HepG2 (cell line): ENCODE data around the gene SH3PXD2A. TPM values are rescaled to one million over a fixed set of nuclear protein-coding genes. Genes with fewer than 3 reads are reported as not detected.

Experiments
- ARID5B ChIP-seq: IDR thresholded peaks from 2 replicates; pipeline ENCODE4 v1.4.0; 2020; ENCODE audit warnings: mild to moderate bottlenecking, missing genetic modification reagents
- IRX3 ChIP-seq: sonication (generic); formaldehyde crosslinking; IDR thresholded peaks from 2 replicates; pipeline ENCODE4 v1.8.1; 2023; ENCODE audit warnings: mild to moderate bottlenecking, low read depth, missing genetic modification reagents, borderline replicate concordance
- JUND ChIP-seq: sonication (generic); formaldehyde crosslinking; IDR thresholded peaks from 2 replicates; pipeline ENCODE4 v1.8.0; 2022; ENCODE audit warnings: mild to moderate bottlenecking, missing genetic modification reagents
- MTA1 ChIP-seq: sonication (generic); formaldehyde crosslinking; IDR thresholded peaks from 2 replicates; pipeline ENCODE4 v1.4.0; 2020; ENCODE audit warnings: missing genetic modification reagents, mild to moderate bottlenecking, borderline replicate concordance
- NCOA2 ChIP-seq: sonication (generic); formaldehyde crosslinking; IDR thresholded peaks from 2 replicates; pipeline ENCODE4 v1.8.0; 2022; ENCODE audit warnings: inconsistent platforms
- NCOR1 ChIP-seq: fragments of 200-600 bp; sonication (generic); IDR thresholded peaks from 2 replicates; pipeline ENCODE4 v1.7.0; 2017; ENCODE audit warnings: antibody characterized with exemption, low read length, borderline replicate concordance
- POGK ChIP-seq: sonication (generic); formaldehyde crosslinking; conservative IDR thresholded peaks from 2 replicates; pipeline ENCODE4 v1.8.0; 2022; ENCODE audit warnings: mild to moderate bottlenecking, moderate library complexity, missing genetic modification reagents
- SATB2 ChIP-seq: sonication (generic); formaldehyde crosslinking; IDR thresholded peaks from 2 replicates; pipeline ENCODE4 v1.5.0; 2020; ENCODE audit warnings: missing genetic modification reagents
- SCMH1 ChIP-seq: sonication (generic); formaldehyde crosslinking; IDR thresholded peaks from 2 replicates; pipeline ENCODE4 v1.9.0; 2021; ENCODE audit warnings: missing genetic modification reagents, mild to moderate bottlenecking, borderline replicate concordance
- SP5 ChIP-seq: IDR thresholded peaks from 2 replicates; pipeline ENCODE4 v1.6.1; 2016; ENCODE audit warnings: low read depth, borderline replicate concordance
- ZBTB4 ChIP-seq: sonication (generic); formaldehyde crosslinking; IDR thresholded peaks from 2 replicates; pipeline ENCODE4 v1.4.0; 2020; ENCODE audit warnings: missing genetic modification reagents, mild to moderate bottlenecking, borderline replicate concordance
- ZMAT5 ChIP-seq: sonication (generic); formaldehyde crosslinking; IDR thresholded peaks from 2 replicates; pipeline ENCODE4 v1.5.0; 2020; ENCODE audit warnings: mild to moderate bottlenecking, low read depth, missing genetic modification reagents, borderline replicate concordance
- ZNF124 ChIP-seq: sonication (generic); formaldehyde crosslinking; IDR thresholded peaks from 2 replicates; pipeline ENCODE4 v1.4.0; 2020; ENCODE audit warnings: missing genetic modification reagents
- ZNF496 ChIP-seq: sonication (generic); formaldehyde crosslinking; IDR thresholded peaks from 2 replicates; pipeline ENCODE4 v1.8.1; 2023; ENCODE audit warnings: mild to moderate bottlenecking, moderate library complexity, missing genetic modification reagents; ENCODE audit not compliant: insufficient replicate concordance
- ZNF788 ChIP-seq: sonication (generic); formaldehyde crosslinking; IDR thresholded peaks from 2 replicates; pipeline ENCODE4 v1.5.0; 2020; ENCODE audit warnings: mild to moderate bottlenecking, missing genetic modification reagents, borderline replicate concordance
- polyA plus RNA-seq, 8 experiments: library from polyadenylated mRNA; depleted of rRNA in 3 of 8; stranded (reverse) in 7 of 8; unstranded in 1 of 8; fragments of >200 nt; fragmentation: Illumina TruSeq in 4 of 8; extraction: Trizol in 4 of 8; gene quantifications; 2 replicates each; pipeline versions ENCODE4 v1.2.1 to v1.2.3, GENCODE V29; 2011 to 2016; ENCODE audit warnings: low read depth in 4 of 8, missing spikeins in 1 of 8, mixed read lengths in 1 of 8; ENCODE audit not compliant: insufficient read depth in 1 of 8
- total RNA-seq, 5 experiments: library from RNA; depleted of rRNA; stranded (reverse); fragments of >200 nt; fragmentation: Illumina TruSeq; extraction: Trizol; gene quantifications; 2 replicates each; pipeline ENCODE4 v1.2.3, GENCODE V29; 2016; ENCODE audit warnings: low read depth in 1 of 5
- TF ChIP-seq, protein P1 (sequence below): sonication (generic); formaldehyde crosslinking; IDR thresholded peaks from 2 replicates; pipeline ENCODE4 v1.4.0; 2020; ENCODE audit warnings: missing genetic modification reagents

SH3PXD2A gene
- total and polyA plus RNA-seq, 2 of the 13 experiments (the other 11 are each of a cell fraction or from before 2014, with no cell fraction given), result 11.1 to 11.3 TPM

- TF ChIP-seq SATB2 (CRISPR knock-in tag), result no peak
- TF ChIP-seq ZMAT5, result no peak
- peak; percentile 92 for TF ChIP-seq POGK (CRISPR knock-in tag)
- TF ChIP-seq MTA1 (CRISPR knock-in tag), result peak; percentile 69; the same call in 1 of the 2 replicates
- TF ChIP-seq, protein P1, sequence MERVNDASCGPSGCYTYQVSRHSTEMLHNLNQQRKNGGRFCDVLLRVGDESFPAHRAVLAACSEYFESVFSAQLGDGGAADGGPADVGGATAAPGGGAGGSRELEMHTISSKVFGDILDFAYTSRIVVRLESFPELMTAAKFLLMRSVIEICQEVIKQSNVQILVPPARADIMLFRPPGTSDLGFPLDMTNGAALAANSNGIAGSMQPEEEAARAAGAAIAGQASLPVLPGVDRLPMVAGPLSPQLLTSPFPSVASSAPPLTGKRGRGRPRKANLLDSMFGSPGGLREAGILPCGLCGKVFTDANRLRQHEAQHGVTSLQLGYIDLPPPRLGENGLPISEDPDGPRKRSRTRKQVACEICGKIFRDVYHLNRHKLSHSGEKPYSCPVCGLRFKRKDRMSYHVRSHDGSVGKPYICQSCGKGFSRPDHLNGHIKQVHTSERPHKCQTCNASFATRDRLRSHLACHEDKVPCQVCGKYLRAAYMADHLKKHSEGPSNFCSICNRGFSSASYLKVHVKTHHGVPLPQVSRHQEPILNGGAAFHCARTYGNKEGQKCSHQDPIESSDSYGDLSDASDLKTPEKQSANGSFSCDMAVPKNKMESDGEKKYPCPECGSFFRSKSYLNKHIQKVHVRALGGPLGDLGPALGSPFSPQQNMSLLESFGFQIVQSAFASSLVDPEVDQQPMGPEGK (CRISPR knock-in tag), result peak; percentile 76
- 0 out of 2 replicates have a peak, but pooled peaks have one; percentile 23 for TF ChIP-seq ZNF124 (CRISPR knock-in tag)
- TF ChIP-seq ZBTB4 (CRISPR knock-in tag), result no peak
- TF ChIP-seq SP5 (CRISPR knock-in tag), result peak; percentile 57
- TF ChIP-seq SCMH1 (CRISPR knock-in tag), result no peak
- TF ChIP-seq NCOR1, result peak; percentile 83; the same call in 1 of the 2 replicates
- TF ChIP-seq IRX3, result no peak
- 0 out of 2 replicates have a peak, but pooled peaks have one; percentile 33 for TF ChIP-seq ZNF788 (CRISPR knock-in tag)
- no peak for TF ChIP-seq ZNF496 (CRISPR knock-in tag)
- TF ChIP-seq NCOA2 (CRISPR knock-in tag), result peak; percentile 83
- TF ChIP-seq ARID5B (CRISPR knock-in tag), result peak; percentile 74
- 0 out of 2 replicates have a peak, but pooled peaks have one; percentile 30 for TF ChIP-seq JUND (CRISPR knock-in tag)
These were observed 197.3 kb downstream of the SH3PXD2A start (continued) for GRCh38 chr10:103658049-103658577.
